Right ventricle myocardium superior (tissue), 1 donor: Measurements from ENCODE around the gene SSBP3. TPM values are rescaled to one million over a fixed set of nuclear protein-coding genes. Genes with fewer than 3 reads are reported as not detected.

ENCODE experiments used
- ATAC-seq: fragments of 200-7000 bp; cut with Tn5 transposase; one replicate; pipeline ENCODE4 v1.9.1; 2020; ENCODE audit warnings: mild to moderate bottlenecking; ENCODE audit not compliant: poor library complexity
- DNase-seq: peaks from one replicate; pipeline ENCODE4 v3.0.0-alpha.2; 2020
- intact Hi-C: fragments of 100-400 bp; cut with DNase I; formaldehyde crosslinking; loops from one replicate; pipeline ENCODE4 v1.11.2; 2022
- total RNA-seq: library from RNA; stranded (reverse); fragmentation: NEBNext Ultra II Directional; extraction: Animal tissue kit (Norgen Biotek cat#: 25700); gene quantifications from one replicate; pipeline ENCODE4 v1.2.1, GENCODE V29; 2021
- donor health status: DM: no; HTN: yes; CAD: no; lungs with severe emphysema.

The SSBP3 gene
- total RNA-seq, 1 donor from 2014 or later: 49.1 TPM

DNA sequence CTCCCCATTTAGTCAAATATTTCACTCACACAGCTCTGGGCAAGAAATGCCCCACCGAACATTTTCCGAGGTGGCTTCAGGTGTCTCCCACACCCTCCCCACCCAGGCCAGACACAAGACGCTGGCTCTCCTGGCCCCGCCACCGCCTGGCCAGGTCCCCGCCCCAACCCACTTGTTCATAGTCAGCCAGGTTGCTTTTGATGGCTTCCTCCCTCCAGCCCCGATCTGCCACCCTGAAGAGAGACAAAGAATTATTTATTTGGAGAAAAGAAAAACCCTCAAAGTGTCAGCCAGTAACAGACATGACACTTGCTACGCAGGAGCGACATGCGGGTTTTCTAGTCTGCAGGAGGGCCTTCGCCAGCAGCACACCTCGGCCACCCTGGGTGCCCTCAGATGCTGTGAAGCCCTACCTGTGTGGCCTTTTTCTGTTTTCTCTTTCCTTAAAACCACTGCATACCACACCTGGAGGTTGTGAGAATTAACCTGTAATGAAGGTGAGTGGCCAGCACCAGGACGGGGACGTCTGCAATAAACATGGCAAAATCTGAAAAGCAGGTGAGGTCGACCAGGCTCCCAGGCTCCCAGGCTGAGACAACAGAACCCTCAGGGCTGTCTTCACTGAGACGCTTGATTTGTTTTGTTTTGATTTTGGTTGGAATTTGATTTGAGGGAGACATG is 27.2 kb downstream of the SSBP3 start:
- intact Hi-C loops: no loop called here
- DNase-seq (no peak), ATAC-seq (no peak)

DNA sequence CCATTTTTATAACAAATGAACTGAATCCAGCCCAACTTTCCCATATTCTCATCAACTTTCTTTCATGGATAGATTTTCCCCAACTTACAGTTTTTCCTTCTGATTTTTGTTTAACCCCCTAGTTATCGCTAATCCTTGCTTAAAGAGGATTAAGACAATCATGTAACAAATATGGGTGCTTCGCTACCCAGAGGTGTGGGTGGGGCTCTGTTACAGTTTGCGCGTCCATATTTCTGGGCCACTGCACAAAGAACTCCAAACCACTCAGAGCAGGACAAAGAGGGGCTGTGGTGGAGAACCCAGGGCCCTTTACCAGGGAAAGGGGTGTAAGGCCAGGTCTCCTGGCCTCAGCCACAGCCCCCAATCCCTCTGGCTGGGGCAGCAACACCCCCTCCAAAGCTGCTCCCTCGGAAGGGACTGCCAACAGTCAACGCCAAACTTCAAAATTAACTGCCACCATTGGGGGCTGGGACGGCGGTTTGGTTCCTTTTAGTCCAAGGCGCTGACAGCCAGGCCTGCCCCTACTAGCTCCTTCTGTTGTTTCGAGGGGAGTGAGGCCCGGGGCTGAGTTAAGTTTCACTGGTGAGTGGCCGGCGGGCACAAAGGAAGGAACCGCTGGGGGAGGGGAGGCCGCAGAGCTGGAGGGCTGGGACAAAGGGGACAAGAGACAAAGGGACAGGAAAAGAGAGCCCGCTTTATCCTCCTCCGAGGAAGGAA is 27.9 kb downstream of the SSBP3 start:
- intact Hi-C loops: no loop called here
- ATAC-seq (no peak), DNase-seq (no peak)

DNA sequence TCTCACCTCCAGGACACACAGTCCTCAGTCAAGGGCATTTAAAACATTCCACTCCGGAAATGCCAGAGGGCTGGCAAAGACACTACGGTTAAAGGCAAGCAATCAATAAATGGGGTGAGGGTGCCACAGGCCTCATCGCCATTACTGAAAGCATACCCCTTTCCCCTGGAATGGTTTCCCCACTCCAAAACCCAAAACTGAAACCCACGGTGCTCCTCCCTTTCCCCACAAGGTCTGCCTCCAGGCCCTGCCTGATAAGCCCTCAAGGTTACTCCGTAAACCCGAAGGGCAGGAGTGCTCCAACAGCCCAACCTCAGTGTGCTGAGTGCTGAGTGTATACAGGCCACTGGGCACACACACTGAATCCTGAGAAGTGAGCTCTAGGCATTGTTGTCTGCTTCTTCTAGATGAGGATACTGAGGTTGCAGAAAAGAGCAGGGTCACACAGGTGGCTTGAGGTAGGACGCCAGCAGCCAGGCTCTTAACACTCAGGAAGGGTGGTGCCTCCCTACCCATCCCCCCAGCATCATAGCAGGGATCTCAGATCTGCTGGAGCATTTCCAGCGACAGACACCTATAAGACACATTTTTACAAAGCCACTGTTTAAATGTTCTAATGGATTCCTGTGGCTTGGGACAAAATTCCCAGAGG is 29.0 kb downstream of the SSBP3 start:
- peak; percentile 40 for ATAC-seq
- intact Hi-C loops: no loop called here
- DNase-seq: no peak

DNA sequence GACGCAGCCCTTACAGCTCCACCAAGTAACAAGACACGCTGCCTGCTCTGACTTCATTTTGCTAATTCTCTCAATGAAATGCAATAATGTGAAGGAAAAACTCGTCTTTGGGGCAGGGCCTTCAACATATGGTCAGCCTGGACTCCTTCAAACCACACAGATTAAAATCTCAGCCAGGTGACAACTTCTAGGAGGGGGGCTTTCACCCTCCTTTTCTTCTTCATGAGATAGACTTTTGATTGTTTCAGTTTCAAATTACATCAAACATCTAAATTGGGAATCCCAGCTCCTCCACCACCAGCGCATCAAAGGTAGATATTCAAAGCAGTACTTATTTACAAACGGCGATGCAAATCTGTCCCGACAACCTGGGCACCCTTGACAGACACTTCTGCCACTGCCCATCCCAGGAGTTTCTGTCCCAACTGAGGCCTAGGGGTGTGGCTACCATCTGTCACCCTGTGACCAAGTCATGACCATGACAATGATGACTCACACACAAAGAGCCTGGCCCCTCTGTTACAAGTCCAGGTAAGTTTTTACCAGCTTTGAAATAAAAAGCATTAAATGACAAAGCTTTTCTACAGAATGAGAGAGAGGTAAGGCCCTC is 29.7 kb downstream of the SSBP3 start:
- no peak for DNase-seq
- no peak for ATAC-seq
- intact Hi-C loops: no loop called here

DNA sequence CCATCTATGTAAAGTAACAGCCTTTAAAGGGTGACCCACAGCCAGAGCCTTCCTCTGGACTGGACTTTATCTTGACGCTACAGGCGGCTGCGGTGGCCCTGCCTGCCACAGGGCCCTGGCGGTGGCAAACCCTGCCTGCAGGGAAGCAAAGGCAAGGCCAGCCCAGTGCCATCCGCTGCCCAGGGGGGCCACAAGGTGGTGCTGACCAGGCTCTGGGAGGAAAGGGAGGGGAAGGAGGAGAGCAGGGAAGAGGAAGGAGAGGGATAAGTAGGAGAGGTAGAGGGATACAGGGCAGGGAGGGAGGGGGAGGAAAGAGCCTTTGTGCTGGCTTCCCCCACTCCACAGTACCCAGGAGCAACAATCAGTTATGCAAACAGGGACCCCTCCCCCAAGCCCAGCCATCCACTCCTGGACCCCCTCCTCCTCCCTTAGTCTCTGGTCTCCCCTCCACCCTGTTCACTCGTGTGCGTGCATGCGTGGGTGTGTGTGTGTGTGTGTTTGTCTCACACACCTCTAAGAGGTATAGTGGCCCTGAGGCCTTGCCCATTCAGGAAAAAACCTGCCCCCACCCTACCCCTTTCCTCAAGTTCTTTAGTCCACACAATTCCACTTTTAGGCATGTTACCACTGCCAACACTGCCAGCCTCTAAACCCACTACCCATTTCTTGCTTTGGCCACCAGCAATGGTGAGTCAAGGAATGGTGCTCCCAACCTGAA is 30.3 kb downstream of the SSBP3 start:
- peak; percentile 42 for ATAC-seq
- intact Hi-C loops: no loop called here
- peak; percentile 58 for DNase-seq

DNA sequence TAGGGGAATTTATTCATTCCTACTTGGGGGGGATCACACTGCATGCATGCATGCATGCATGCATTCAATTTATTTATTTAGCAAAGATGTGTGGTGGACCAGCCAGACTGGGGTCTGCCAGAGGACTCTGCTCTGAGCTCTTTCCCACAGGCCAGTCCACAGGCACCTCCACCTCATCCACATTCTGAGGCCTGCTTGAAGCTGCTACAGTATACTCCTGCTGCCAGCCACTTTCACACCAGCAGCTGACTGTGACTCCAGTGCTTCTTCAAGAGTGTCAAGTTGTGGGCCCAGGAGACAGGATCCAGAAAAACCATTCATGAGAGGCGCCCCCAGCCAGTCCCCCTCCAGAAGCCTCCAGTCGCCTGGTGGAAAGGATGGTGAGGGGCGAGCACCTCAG is 30.9 kb downstream of the SSBP3 start:
- no peak for DNase-seq
- intact Hi-C loops: no loop called here
- ATAC-seq: no peak

DNA sequence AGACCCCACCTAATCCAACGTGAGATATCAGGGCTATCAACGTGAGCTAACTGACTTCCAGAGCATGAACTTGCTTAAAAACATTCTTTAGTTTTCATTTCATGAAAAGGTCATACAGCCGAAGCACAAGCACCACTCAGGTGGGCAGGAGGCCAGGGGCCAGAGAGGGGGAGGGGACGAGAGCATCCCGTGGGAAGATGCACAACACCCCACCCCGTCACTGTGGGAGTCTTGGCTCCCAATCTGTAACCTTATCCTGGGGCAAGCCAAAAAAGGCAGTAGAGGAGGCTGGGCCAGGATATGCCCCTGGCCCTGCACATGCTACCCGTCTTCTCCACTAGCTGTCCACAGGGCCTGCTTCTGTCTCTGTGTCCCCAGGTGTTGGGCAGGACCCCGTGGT is 31.4 kb downstream of the SSBP3 start:
- ATAC-seq (peak; percentile 14), DNase-seq (no peak)
- intact Hi-C loops: no loop called here

DNA sequence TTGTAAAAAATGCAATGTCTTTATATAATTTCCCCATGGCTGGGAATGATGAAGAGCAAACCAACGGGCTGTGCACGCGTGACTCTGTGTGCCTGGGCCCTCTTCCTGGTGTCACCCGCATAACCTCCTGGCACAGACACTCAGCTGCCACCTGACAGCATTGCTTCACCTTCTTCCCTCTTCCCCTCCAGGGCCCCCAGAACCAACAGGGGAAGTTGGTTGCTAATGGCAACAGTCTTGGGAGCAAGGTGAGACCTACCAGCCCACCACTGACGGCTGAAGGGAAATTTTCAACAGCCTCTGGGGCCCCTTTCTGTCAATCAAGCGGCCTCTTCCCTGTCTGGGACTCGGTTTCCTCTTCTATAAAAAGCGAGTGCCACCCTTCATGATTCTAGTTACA is 33.2 kb downstream of the SSBP3 start:
- ATAC-seq (no peak), DNase-seq (no peak)
- intact Hi-C loops: no loop called here

DNA sequence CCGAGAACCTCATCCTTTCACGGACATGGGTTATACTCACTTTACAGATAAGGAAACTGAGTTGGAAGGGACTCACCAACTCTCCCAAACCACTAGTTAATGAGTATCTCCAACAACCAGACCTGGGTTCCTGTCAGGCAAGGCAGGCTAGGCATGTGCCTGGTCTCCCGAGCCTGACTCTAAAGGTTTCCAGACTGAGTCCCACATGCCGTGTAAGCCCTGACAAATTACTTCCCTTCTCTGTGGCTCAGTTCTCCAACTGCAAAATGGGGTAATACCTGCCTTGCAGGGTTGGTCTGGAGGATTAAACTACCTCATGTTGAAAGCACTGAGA is 34.3 kb downstream of the SSBP3 start:
- intact Hi-C loops: no loop called here
- no peak for ATAC-seq
- DNase-seq: no peak

DNA sequence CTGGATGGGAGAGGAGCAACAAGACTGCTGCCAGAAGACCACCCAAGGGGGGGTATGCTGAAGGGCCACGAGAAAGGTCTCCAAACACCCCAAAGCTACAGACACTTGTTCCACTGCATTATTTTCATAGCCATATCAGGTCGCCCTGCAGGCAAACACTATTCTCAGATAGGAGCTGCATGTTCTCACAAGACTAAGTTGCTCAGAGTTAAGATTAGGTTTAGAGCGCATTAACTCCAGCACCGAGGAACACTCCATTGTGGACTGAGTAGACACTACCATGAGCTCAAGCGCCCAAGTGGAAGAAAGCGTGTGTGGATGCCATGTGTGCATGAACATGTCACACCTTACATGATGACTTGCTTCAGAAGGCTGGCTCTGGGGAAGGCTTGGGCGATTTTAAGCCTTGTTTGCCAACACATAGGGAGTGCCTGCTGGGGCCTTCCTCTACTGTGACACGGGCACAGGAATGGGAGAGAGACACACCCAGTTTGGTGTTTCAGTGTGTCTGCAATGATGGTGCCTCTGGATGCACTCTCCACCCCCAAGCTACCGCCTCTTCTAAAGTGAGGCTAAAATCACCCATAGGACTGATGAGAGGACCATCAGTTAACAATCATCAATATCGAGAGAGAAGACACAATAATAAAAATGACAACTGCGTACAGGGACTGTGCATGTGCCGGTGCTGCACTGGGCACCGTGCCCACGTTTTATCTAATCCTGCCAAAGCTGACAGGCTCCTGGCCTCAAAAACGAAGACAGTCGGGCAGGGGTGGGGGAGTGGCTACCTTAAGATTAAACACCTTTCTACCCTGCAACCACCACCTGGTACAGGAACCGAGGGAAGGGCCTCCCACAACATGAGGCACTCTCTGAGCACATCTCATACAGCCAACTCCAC is 34.9 kb downstream of the SSBP3 start:
- intact Hi-C loops: no loop called here
- DNase-seq (no peak), ATAC-seq (peak; percentile 31)

DNA sequence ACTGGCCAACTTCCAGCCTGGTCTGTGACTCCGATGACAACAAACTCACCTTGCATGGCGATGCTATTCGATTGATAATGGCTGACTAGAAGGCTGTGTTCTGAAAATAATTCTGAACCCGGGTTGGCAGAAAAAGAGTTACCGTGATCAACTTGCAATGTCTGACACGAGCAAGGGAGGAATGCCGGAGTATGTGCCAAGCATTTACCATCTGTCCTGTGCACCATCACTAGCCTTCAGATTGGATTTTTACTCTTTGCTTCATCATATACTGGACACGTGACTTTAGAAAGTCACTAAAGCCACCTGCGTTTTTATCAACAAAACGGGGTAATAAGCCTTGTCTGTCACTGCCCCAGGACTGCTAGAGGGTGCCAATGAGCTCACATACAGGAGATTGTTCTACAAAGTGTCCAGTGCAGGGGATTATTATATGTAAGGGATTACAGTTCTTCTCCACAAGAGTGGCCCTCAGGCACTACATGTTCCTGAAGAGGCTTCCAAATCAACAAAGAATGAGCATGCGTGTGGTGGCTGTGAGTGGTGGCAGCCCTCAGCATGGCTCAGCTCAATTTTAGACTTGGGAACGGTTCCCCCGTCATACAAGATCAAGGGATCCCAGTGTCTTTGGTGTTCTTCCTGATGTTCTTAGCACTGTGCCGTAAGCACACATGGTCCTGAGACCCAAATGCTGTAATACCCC is 35.8 kb downstream of the SSBP3 start:
- intact Hi-C loops: no loop called here
- ATAC-seq (peak; percentile 34), DNase-seq (no peak)

DNA sequence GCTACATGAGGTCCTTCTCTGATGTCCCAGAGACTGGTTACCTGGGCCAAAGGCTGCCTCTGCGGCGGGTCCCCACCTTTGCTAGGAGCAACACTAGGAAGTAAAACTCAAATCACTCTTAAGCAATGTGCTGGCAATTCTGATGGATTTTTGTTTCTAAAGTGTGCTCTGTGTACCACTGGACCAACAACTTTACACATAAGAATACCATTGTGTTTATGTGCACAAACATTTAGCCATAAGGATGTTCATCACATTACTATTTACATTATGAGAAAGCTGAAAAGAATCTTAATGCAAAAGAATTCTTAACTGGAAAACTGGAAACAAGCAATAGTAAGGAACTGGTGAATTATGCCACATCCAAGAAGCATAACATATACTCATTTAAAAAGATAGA is 38.6 kb downstream of the SSBP3 start:
- DNase-seq: no peak
- intact Hi-C loops: no loop called here
- ATAC-seq: no peak

DNA sequence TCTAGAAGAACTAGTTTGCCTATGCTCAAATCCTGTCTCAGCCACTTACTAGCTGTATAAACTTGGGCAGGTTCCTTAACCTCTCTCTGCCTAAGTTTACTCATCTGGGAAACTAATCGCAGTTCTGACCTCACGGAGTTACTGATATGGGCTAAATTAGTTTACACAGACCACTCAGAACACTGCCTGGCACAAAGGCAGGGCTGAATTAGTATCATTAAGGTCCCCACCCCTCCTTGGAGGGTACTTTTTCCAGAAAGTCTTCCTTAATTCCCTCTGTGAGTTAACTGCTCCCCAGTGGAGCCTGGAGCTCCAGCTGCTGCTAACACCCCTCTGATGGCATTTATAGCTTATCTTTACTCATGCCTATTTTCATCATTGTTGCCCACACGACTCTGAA is 40.3 kb downstream of the SSBP3 start:
- no peak for ATAC-seq
- intact Hi-C loops: no loop called here
- DNase-seq: no peak

DNA sequence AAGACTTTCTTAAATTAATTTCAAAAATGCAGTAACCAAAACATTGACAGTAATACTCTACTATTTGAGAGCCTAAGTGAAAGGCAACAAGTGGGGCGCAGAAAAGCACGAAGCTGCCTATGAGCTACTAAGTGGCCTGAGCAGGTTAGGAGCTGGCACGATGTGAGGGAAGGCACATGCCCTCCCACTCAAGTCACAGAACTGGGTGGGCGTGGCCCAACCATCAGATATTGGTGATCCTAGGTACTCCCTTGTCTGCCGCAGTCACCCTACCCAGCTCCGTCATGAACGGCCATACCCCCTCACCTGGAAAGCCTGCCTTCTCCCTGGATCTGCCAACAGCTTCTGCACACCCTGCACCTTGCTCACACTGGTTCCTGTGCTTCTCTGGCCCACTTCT is 40.8 kb downstream of the SSBP3 start:
- ATAC-seq (no peak), DNase-seq (no peak)
- intact Hi-C loops: no loop called here

DNA sequence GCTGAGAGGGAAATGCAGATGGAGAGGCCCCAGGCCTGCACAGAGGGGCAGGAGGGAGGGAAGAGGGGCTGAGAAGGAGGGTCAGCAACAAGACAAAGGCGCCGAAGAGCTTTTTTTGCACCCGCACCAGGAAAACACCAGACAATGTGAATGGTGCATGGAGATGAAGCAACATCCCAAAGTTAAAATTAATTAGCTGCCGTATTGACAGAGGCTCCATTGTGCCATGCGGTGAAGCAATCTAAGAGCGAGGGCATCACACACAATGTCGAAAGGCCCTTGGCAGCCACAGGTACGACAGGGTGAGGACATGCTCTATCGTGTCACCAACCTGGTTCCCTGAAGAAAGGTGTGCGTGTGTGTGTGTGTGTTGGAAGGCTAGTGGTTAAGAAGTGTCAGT is 41.2 kb downstream of the SSBP3 start:
- intact Hi-C loops: no loop called here
- DNase-seq (no peak), ATAC-seq (no peak)

DNA sequence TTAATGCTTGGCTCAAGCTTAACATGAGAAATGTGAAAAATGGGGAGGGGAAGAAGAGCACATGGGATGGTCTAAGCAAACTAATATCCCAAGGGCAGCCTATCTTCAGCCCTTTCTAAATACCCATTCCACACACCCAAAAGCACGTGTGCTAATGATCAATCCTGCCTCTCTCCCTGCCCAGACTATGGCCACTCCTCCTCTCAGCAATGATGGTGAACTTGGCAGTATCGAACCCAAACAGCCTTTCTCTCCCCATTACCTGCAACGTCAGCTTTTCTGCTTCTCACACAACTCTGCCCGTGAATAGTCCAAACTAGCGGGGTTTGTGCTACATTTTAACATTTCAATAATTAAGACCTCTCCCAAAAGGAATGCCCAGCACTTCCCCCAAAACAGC is 41.6 kb downstream of the SSBP3 start:
- intact Hi-C loops: no loop called here
- no peak for ATAC-seq
- DNase-seq: no peak

DNA sequence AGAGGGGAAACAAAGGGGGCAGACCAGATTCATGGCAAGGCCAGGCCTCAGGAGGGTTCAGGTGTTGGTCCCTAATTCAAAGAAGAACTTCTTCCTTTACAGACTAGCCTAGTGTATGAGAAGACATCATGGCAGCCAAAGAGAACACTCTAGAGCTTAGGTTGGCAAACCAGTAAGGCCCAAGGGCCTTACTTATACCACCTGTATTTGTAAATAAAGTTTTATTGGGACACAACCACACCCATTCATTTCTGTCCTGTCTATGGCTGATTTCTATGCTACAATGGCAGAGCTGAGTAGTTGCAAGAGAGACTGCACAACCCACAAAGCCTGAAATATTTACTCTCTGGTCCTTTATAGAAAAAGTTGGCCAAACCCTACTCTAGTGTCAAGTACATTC is 42.3 kb downstream of the SSBP3 start:
- intact Hi-C loops: no loop called here
- DNase-seq: no peak
- no peak for ATAC-seq

DNA sequence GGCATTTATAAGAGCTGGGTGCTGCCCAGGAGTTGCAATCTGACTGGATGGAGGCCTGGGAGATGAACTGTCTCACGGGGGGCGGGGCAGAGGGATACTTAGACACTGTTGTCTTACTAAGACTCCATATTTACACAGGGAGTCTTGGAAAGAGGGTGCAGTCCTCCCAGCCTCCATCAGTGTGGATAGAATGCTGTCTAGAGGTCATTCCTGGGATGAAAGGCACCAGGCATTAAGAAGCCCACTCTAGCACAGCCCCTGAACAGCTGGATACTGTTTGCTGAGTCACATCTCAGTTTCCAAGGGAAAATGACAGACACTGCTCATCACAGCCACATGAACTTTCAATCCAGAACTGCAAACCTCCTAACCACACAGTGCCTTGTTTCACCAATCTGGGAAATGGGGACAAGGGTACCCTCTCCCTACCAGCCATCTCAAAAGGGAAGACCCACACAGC is 43.3 kb downstream of the SSBP3 start:
- ATAC-seq (no peak), DNase-seq (no peak)
- intact Hi-C loops: no loop called here
